Neural crest cell (in vitro differentiated cells): Measurements from ENCODE around the gene RASGRP2. TPM values are rescaled to one million over a fixed set of nuclear protein-coding genes. Genes with fewer than 3 reads are reported as not detected.
"Not testable (repeated sequence)": the region's sequence is repeated elsewhere in the genome, so short reads cannot be mapped to it uniquely, and the experiment has no call there.

Experiments used
- DNase-seq: peaks from one replicate; pipeline ENCODE4 v3.0.0; 2021; ENCODE audit warnings: low read depth, mixed read lengths, low spot score
- H3K27ac Mint-ChIP-seq: one replicate; pipeline ENCODE4 v1.8.0; 2021; ENCODE audit warnings: mild to moderate bottlenecking, mixed read lengths; ENCODE audit not compliant: unreplicated experiment
- H3K27me3 Mint-ChIP-seq: 2 replicates; pipeline ENCODE4 v1.8.0; 2021; ENCODE audit warnings: low read depth, mild to moderate bottlenecking, mixed read lengths
- H3K36me3 Mint-ChIP-seq: 2 replicates; pipeline ENCODE4 v1.8.0; 2021; ENCODE audit warnings: low read depth, mild to moderate bottlenecking, mixed read lengths
- H3K4me1 Mint-ChIP-seq: 2 replicates; pipeline ENCODE4 v1.8.0; 2021; ENCODE audit warnings: mixed read lengths
- H3K4me3 Mint-ChIP-seq: one replicate; pipeline ENCODE4 v1.8.0; 2021; ENCODE audit warnings: mild to moderate bottlenecking, mixed read lengths
- H3K9me3 Mint-ChIP-seq: 2 replicates; pipeline ENCODE4 v1.8.0; 2021; ENCODE audit warnings: mixed read lengths
- total RNA-seq: library from RNA; stranded (reverse); gene quantifications from 2 replicates; pipeline ENCODE4 v1.2.1, GENCODE V29; 2021
- TF ChIP-seq, protein P1 (sequence below): fragments of 200-600 bp; sonication (generic); conservative IDR thresholded peaks from 2 replicates; pipeline ENCODE4 v1.5.0; 2021; ENCODE audit warnings: antibody characterized with exemption, mild to moderate bottlenecking

The RASGRP2 gene
- total RNA-seq, 1 donor from 2014 or later = 0.93 TPM

DNA sequence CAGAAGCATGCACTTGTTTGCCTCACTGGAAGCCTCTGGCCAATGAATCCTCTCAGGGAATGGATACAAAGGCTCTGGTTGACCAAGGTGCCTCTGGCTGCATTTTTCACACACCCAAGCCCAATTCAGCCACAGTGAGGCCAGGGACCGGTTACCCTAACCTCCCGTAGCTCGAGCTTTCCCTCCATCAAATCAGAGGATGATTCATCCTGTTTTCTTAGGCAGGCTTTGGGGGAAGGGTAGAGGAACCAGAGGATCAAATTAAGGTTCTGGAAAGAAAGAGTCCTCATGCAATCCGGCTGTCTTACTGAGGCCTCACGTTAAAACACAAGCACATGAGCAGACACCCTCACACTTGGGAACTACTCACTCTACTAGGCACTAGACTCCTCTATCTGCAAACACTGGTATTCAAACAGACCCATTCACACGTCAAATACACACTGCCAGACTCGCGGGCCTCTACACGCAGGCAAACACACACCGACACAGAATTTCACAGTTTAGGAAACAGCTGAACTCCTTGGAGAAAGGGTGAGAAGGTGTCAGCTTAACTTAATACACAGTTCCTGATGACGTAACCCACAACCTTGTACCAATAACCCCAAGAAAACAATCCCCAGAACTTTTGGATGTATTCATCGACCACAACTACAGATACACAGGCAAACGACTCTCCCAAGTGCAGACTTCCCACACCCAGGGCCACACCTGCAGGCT is 33.4 kb downstream of the RASGRP2 start:
- no peaks in the 10 kb centered on the region for H3K36me3 Mint-ChIP-seq
- DNase-seq = no peak
- H3K4me3 Mint-ChIP-seq = no peak overlapping the region
- TF ChIP-seq, protein P1, sequence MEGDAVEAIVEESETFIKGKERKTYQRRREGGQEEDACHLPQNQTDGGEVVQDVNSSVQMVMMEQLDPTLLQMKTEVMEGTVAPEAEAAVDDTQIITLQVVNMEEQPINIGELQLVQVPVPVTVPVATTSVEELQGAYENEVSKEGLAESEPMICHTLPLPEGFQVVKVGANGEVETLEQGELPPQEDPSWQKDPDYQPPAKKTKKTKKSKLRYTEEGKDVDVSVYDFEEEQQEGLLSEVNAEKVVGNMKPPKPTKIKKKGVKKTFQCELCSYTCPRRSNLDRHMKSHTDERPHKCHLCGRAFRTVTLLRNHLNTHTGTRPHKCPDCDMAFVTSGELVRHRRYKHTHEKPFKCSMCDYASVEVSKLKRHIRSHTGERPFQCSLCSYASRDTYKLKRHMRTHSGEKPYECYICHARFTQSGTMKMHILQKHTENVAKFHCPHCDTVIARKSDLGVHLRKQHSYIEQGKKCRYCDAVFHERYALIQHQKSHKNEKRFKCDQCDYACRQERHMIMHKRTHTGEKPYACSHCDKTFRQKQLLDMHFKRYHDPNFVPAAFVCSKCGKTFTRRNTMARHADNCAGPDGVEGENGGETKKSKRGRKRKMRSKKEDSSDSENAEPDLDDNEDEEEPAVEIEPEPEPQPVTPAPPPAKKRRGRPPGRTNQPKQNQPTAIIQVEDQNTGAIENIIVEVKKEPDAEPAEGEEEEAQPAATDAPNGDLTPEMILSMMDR = no peak
- peaks cover 10% of the 10 kb centered on the region for H3K4me1 Mint-ChIP-seq
- H3K27ac Mint-ChIP-seq = no peak overlapping the region
- H3K27me3 Mint-ChIP-seq = peaks cover 76% of the 10 kb centered on the region
- no peaks in the 10 kb centered on the region for H3K9me3 Mint-ChIP-seq

DNA sequence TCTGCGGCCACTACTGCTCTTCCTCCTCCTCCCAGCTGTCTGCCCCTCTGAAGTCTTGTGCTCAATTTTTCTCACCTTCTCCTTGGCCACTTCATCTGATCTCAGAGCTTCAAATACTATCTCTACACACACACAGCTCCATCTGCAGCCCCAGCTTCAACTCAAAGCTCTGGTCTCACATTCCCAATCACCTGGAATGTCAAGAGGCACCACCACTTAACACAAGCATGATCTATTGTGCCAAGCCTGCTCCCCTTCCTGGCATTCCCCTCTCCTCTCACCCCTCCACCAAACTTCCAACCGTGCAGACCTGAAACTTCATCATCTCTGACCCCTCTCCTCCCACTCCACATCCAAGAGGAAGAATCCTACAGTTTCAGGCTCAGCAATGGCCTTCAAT is 38.4 kb downstream of the RASGRP2 start:
- no peaks in the 10 kb centered on the region for H3K36me3 Mint-ChIP-seq
- no peak for DNase-seq
- H3K4me3 Mint-ChIP-seq = no peak overlapping the region
- peaks cover 68% of the 10 kb centered on the region for H3K27me3 Mint-ChIP-seq
- H3K9me3 Mint-ChIP-seq = no peaks in the 10 kb centered on the region
- H3K4me1 Mint-ChIP-seq = peaks cover 5% of the 10 kb centered on the region
- H3K27ac Mint-ChIP-seq = no peak overlapping the region
- TF ChIP-seq, protein P1 = no peak

DNA sequence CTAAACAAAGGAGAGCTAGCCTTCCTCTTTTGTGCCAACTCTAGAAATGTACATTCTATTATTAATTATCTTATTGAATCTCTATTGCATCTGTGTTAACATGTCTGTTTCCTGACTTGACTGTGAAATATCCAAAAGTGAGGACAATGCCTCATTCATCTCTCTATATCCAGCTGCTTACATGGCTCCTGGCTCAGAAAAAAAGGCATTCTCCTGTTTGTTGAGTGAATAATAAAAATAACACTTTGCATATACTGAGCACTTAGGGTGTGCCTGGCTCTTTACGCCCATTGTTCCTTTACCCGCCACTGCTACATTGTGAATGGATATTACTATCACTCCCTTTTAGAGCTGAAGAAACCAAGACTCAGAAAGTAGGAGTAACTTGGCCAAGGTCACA is 40.9 kb downstream of the RASGRP2 start:
- Mint-ChIP-seq H3K27ac (no peak overlapping the region), H3K4me3 (no peak overlapping the region), H3K36me3 (no peaks in the 10 kb centered on the region), H3K4me1 (peaks cover under 1% of the 10 kb centered on the region), H3K27me3 (peaks cover 54% of the 10 kb centered on the region), H3K9me3 (no peaks in the 10 kb centered on the region)
- no peak for DNase-seq
- TF ChIP-seq, protein P1 = no peak

DNA sequence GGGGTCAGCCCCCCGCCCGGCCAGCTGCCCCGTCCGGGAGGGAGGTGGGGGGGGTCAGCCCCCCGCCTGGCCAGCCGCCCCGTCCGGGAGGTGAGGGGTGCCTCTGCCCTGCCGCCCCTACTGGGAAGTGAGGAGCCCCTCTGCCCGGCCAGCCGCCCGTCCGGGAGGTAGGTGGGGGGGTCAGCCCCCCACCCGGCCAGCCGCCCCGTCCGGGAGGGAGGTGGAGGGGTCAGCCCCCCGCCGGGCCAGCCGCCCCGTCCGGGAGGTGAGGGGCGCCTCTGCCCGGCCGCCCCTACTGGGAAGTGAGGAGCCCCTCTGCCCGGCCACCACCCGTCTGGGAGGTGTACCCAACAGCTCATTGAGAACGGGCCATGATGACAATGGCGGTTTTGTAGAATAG is 42.0 kb downstream of the RASGRP2 start:
- H3K4me3 Mint-ChIP-seq, DNase-seq, H3K9me3 Mint-ChIP-seq, H3K36me3 Mint-ChIP-seq, H3K4me1 Mint-ChIP-seq, H3K27ac Mint-ChIP-seq: not testable (repeated sequence)
- H3K27me3 Mint-ChIP-seq = peaks cover 48% of the 10 kb centered on the region

DNA sequence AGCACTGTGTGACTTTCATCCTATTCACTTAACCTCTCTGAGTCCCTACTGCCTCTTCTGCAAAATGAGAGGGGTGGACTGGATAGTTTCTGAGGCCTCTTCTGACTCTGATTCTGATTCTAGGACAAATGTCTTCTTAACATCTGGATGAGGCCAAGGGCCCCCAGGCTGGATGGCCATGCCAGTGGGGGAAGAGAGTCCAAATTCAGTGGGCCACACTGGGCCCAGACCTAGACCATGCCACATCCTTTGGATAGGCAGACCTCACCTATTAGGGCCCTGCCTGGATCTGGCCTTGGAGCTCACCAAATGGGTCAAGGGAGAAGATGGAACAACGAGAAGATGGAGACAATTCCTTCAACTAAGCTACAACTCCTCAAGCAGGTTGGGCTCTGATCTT is 45.5 kb downstream of the RASGRP2 start:
- Mint-ChIP-seq H3K36me3 (no peaks in the 10 kb centered on the region), H3K9me3 (no peaks in the 10 kb centered on the region), H3K4me3 (no peak overlapping the region), H3K4me1 (peaks cover 15% of the 10 kb centered on the region), H3K27me3 (peaks cover 35% of the 10 kb centered on the region), H3K27ac (no peak overlapping the region)
- DNase-seq = no peak
- TF ChIP-seq, protein P1 = no peak

DNA sequence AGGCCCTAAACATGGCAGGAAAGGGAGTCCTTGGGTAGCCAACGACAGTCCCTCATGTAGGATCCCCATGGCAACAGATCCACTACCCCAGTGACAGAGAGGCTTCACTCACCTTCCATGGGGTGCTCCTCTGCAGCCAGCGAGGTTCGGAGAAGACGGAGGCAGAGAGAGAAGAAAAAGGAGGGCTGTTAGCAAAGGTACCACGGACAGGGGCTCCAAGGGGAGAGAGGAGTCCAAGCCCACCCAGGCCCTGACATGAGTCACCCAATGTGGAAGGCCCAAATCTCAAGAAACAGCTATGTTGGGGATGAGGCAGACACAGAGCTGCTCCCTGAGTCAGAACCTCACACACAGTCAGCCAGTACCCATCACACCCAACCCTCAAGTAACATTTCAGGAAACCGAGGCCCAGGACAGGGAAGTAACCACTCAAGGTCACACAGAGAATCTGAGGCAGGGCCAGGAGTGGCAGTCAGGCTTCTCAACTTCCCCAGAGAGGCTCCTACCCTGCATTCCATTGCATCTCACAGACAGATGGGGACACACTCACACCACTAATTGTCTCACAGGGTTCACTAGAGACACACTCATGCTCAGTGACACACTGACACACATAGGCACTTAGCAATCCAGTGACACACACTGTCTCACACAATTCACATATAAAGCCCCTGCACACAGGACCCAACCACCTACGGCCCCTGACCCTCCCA is 46.1 kb downstream of the RASGRP2 start:
- no peaks in the 10 kb centered on the region for H3K36me3 Mint-ChIP-seq
- no peak overlapping the region for H3K4me3 Mint-ChIP-seq
- H3K27ac Mint-ChIP-seq = no peak overlapping the region
- TF ChIP-seq, protein P1 = no peak
- peaks cover 37% of the 10 kb centered on the region for H3K27me3 Mint-ChIP-seq
- no peak for DNase-seq
- peaks cover 17% of the 10 kb centered on the region for H3K4me1 Mint-ChIP-seq
- no peaks in the 10 kb centered on the region for H3K9me3 Mint-ChIP-seq
